HepG2 (cell line): Measurements from ENCODE around the gene RAET1L. TPM values are rescaled to one million over a fixed set of nuclear protein-coding genes. Genes with fewer than 3 reads are reported as not detected.
A peak's percentile ranks its signal among the peaks of the same experiment; 100 is the strongest.

Experiments used
- BHLHE40 ChIP-seq: IDR thresholded peaks from 2 replicates; pipeline ENCODE4 v1.6.1; 2011; ENCODE audit warnings: low read length, improper control_type of control experiment
- DDIT3 ChIP-seq: sonication (generic); formaldehyde crosslinking; IDR thresholded peaks from 2 replicates; pipeline ENCODE4 v1.4.0; 2020; ENCODE audit warnings: mild to moderate bottlenecking, missing genetic modification reagents
- ELF4 ChIP-seq: sonication (generic); formaldehyde crosslinking; IDR thresholded peaks from 2 replicates; pipeline ENCODE4 v1.5.0; 2020; ENCODE audit warnings: missing genetic modification reagents, mild to moderate bottlenecking, moderate library complexity, borderline replicate concordance
- FOXA3 ChIP-seq: IDR thresholded peaks from 2 replicates; pipeline ENCODE4 v1.6.1; 2016; ENCODE audit warnings: missing genetic modification reagents, missing compliant biosample characterization
- FOXP1 ChIP-seq, 2 experiments: fragments of 450-650 bp in 1 of 2; IDR thresholded peaks; 2 replicates each; pipeline ENCODE4 v1.6.1; 2017 to 2018; ENCODE audit warnings: antibody characterized with exemption in 1 of 2
- GLMP ChIP-seq: sonication (generic); formaldehyde crosslinking; IDR thresholded peaks from 2 replicates; pipeline ENCODE4 v1.9.0; 2021; ENCODE audit warnings: missing genetic modification reagents, mild to moderate bottlenecking, borderline replicate concordance
- HMGXB4 ChIP-seq, 2 experiments: sonication (generic) in 1 of 2; formaldehyde crosslinking in 1 of 2; IDR thresholded peaks; 2 replicates each; pipeline versions ENCODE4 v1.4.0 to v1.6.1; 2018 to 2020; ENCODE audit warnings: missing genetic modification reagents in 2 of 2, borderline replicate concordance in 1 of 2, low read depth in 1 of 2, mild to moderate bottlenecking in 1 of 2, missing biosample characterization in 1 of 2
- IKZF1 ChIP-seq: fragments of 450-650 bp; IDR thresholded peaks from 2 replicates; pipeline ENCODE4 v1.7.1; 2016
- MEF2D ChIP-seq: sonication (generic); formaldehyde crosslinking; IDR thresholded peaks from 2 replicates; pipeline ENCODE4 v1.5.1; 2020; ENCODE audit warnings: mild to moderate bottlenecking, missing genetic modification reagents
- PHF21A ChIP-seq: sonication (generic); formaldehyde crosslinking; IDR thresholded peaks from 2 replicates; pipeline ENCODE4 v1.5.0; 2020; ENCODE audit warnings: mild to moderate bottlenecking, missing genetic modification reagents
- SPEN ChIP-seq: sonication (generic); formaldehyde crosslinking; IDR thresholded peaks from 2 replicates; pipeline ENCODE4 v1.5.1; 2020; ENCODE audit warnings: low read depth, mild to moderate bottlenecking, missing genetic modification reagents
- TCF7 ChIP-seq: sonication (generic); IDR thresholded peaks from 2 replicates; pipeline ENCODE4 v1.6.1; 2016; ENCODE audit warnings: antibody characterized with exemption, low read depth
- ZHX2 ChIP-seq, 2 experiments: sonication (generic) in 1 of 2; formaldehyde crosslinking in 1 of 2; IDR thresholded peaks; 2 replicates each; pipeline versions ENCODE4 v1.6.1 to v1.9.0; 2014 to 2022; ENCODE audit warnings: antibody characterized with exemption in 1 of 2, borderline replicate concordance in 1 of 2, inconsistent platforms in 1 of 2, low read depth in 1 of 2, missing genetic modification reagents in 1 of 2
- ZNF329 ChIP-seq: sonication (generic); formaldehyde crosslinking; IDR thresholded peaks from 2 replicates; pipeline ENCODE4 v1.9.0; 2021; ENCODE audit warnings: low read depth, mild to moderate bottlenecking, missing genetic modification reagents
- ZNF713 ChIP-seq: sonication (generic); formaldehyde crosslinking; IDR thresholded peaks from 2 replicates; pipeline ENCODE4 v1.4.0; 2020; ENCODE audit warnings: mild to moderate bottlenecking, missing genetic modification reagents
- ZNF775 ChIP-seq: sonication (generic); formaldehyde crosslinking; IDR thresholded peaks from 2 replicates; pipeline ENCODE4 v1.4.0; 2020; ENCODE audit warnings: missing genetic modification reagents, mild to moderate bottlenecking, moderate library complexity, borderline replicate concordance
- polyA plus RNA-seq, 8 experiments: library from polyadenylated mRNA; depleted of rRNA in 3 of 8; stranded (reverse) in 7 of 8; unstranded in 1 of 8; fragments of >200 nt; fragmentation: Illumina TruSeq in 4 of 8; extraction: Trizol in 4 of 8; gene quantifications; 2 replicates each; pipeline versions ENCODE4 v1.2.1 to v1.2.3, GENCODE V29; 2011 to 2016; ENCODE audit warnings: low read depth in 4 of 8, missing spikeins in 1 of 8, mixed read lengths in 1 of 8; ENCODE audit not compliant: insufficient read depth in 1 of 8
- total RNA-seq, 5 experiments: library from RNA; depleted of rRNA; stranded (reverse); fragments of >200 nt; fragmentation: Illumina TruSeq; extraction: Trizol; gene quantifications; 2 replicates each; pipeline ENCODE4 v1.2.3, GENCODE V29; 2016; ENCODE audit warnings: low read depth in 1 of 5

RAET1L gene
- total and polyA plus RNA-seq, 2 of the 13 experiments (the other 11 are each of a cell fraction or from before 2014, with no cell fraction given) = not detected

- TF ChIP-seq ZHX2 (IDR thresholded peaks at IDR 0.05; ENCODE audit: low read depth) (no peak), ZHX2 (CRISPR knock-in tag; IDR thresholded peaks at IDR 0.05; ENCODE audit: borderline replicate concordance) (no peak), FOXA3 (CRISPR knock-in tag) (peak; percentile 31; the same call in 1 of the 2 replicates), DDIT3 (no peak), FOXP1 (IDR thresholded peaks at IDR 0.05) (no peak), FOXP1 (CRISPR knock-in tag; IDR thresholded peaks at IDR 0.05) (no peak), BHLHE40 (peak; percentile 78), HMGXB4 (CRISPR knock-in tag; IDR thresholded peaks at IDR 0.05; ENCODE audit: borderline replicate concordance in 1 of 2, low read depth in 1 of 2) (peak; percentile 36 to 61; a peak in 2 of 4 replicates), GLMP (CRISPR knock-in tag) (no peak), PHF21A (CRISPR knock-in tag) (no peak), MEF2D (no peak), ZNF713 (CRISPR knock-in tag) (no peak; the same call in 1 of the 2 replicates), IKZF1 (no peak), ZNF775 (CRISPR knock-in tag) (no peak), ELF4 (no peak), SPEN (peak; percentile 62), ZNF329 (CRISPR knock-in tag) (no peak), TCF7 (no peak)
Measured at GRCh38 chr6:150004783-150005717, 20.3 kb downstream of the RAET1L start (continued).
